Measurements from ENCODE around the gene PCBP4.

Gene PCBP4

GRCh38 chr3:52013802-52014598, 46.7 kb upstream of the PCBP4 start:
- Histone ChIP-seq H3K9me3 (ENCODE audit: insufficient read depth, low read depth, low read length) (no peaks in the 10 kb centered on the region), H3K27me3 (ENCODE audit: insufficient read depth, low read length, poor library complexity, severe bottlenecking) (no peaks in the 10 kb centered on the region), H3F3A (ENCODE audit: low read depth) (no peaks in the 10 kb centered on the region), H3K9ac (ENCODE audit: low read depth, low read length, poor library complexity, severe bottlenecking) (no peak overlapping the region), H3K4me3 (ENCODE audit: low read length, poor library complexity, severe bottlenecking) (no peak overlapping the region), H3K4me1 (ENCODE audit: insufficient read depth, low read length, poor library complexity, severe bottlenecking) (peaks cover 5% of the 10 kb centered on the region), H3K79me2 (ENCODE audit: insufficient read depth, low read length) (no peaks in the 10 kb centered on the region), H2AFZ (ENCODE audit: low read length) (peak overlapping the region; percentile 77), H4K20me1 (ENCODE audit: insufficient read depth, low read length, poor library complexity, severe bottlenecking) (no peaks in the 10 kb centered on the region), H3K4me2 (ENCODE audit: low read depth, low read length, poor library complexity, severe bottlenecking) (no peak overlapping the region), H3K36me3 (ENCODE audit: insufficient read depth, low read length) (no peaks in the 10 kb centered on the region), H3K9me2 (replicated peaks; ENCODE audit: low read depth, low read length) (no peaks in the 10 kb centered on the region)
- TF ChIP-seq EZH2phosphoT487 (IDR thresholded peaks at IDR 0.05; ENCODE audit: borderline replicate concordance) (no peak), CTCF (conservative IDR thresholded peaks at IDR 0.05; ENCODE audit: low read length) (no peak)

GRCh38 chr3:52012699-52013098, 45.4 kb upstream of the PCBP4 start:
- H3K4me2 ChIP-seq (ENCODE audit: low read depth, low read length, poor library complexity, severe bottlenecking) = no peak overlapping the region
- no peak overlapping the region for H2AFZ ChIP-seq (ENCODE audit: low read length)
- no peaks in the 10 kb centered on the region for H3K79me2 ChIP-seq (ENCODE audit: insufficient read depth, low read length)
- peaks cover 5% of the 10 kb centered on the region for H3K4me1 ChIP-seq (ENCODE audit: insufficient read depth, low read length, poor library complexity, severe bottlenecking)
- H3K4me3 ChIP-seq (ENCODE audit: low read length, poor library complexity, severe bottlenecking) = no peak overlapping the region
- TF ChIP-seq CTCF (conservative IDR thresholded peaks at IDR 0.05; ENCODE audit: low read length) (no peak), EZH2phosphoT487 (IDR thresholded peaks at IDR 0.05; ENCODE audit: borderline replicate concordance) (no peak)
- H3K9me3 ChIP-seq (ENCODE audit: insufficient read depth, low read depth, low read length) = no peaks in the 10 kb centered on the region
- no peak overlapping the region for H3K9ac ChIP-seq (ENCODE audit: low read depth, low read length, poor library complexity, severe bottlenecking)
- no peaks in the 10 kb centered on the region for H3K36me3 ChIP-seq (ENCODE audit: insufficient read depth, low read length)
- no peaks in the 10 kb centered on the region for H3F3A ChIP-seq (ENCODE audit: low read depth)
- no peaks in the 10 kb centered on the region for H3K27me3 ChIP-seq (ENCODE audit: insufficient read depth, low read length, poor library complexity, severe bottlenecking)
- H4K20me1 ChIP-seq (ENCODE audit: insufficient read depth, low read length, poor library complexity, severe bottlenecking) = no peaks in the 10 kb centered on the region
- no peaks in the 10 kb centered on the region for H3K9me2 ChIP-seq (replicated peaks; ENCODE audit: low read depth, low read length)

- Histone ChIP-seq H4K20me1 (ENCODE audit: insufficient read depth, low read length, poor library complexity, severe bottlenecking) (no peaks in the 10 kb centered on the region), H3K9me3 (ENCODE audit: insufficient read depth, low read depth, low read length) (no peaks in the 10 kb centered on the region), H3K27me3 (ENCODE audit: insufficient read depth, low read length, poor library complexity, severe bottlenecking) (no peaks in the 10 kb centered on the region), H3K9ac (ENCODE audit: low read depth, low read length, poor library complexity, severe bottlenecking) (no peak overlapping the region), H3K4me3 (ENCODE audit: low read length, poor library complexity, severe bottlenecking) (no peak overlapping the region), H3K4me2 (ENCODE audit: low read depth, low read length, poor library complexity, severe bottlenecking) (no peak overlapping the region), H3K36me3 (ENCODE audit: insufficient read depth, low read length) (no peaks in the 10 kb centered on the region), H3F3A (ENCODE audit: low read depth) (no peaks in the 10 kb centered on the region), H3K4me1 (ENCODE audit: insufficient read depth, low read length, poor library complexity, severe bottlenecking) (peaks cover 14% of the 10 kb centered on the region), H3K9me2 (replicated peaks; ENCODE audit: low read depth, low read length) (no peaks in the 10 kb centered on the region), H2AFZ (ENCODE audit: low read length) (no peak overlapping the region), H3K79me2 (ENCODE audit: insufficient read depth, low read length) (no peaks in the 10 kb centered on the region)
- no peak for TF ChIP-seq EZH2phosphoT487 (IDR thresholded peaks at IDR 0.05; ENCODE audit: borderline replicate concordance)
Observed at GRCh38 chr3:52010431-52010830, 43.2 kb upstream of the PCBP4 start.

GRCh38 chr3:52007291-52007690, 40.0 kb upstream of the PCBP4 start:
- no peaks in the 10 kb centered on the region for H3K79me2 ChIP-seq (ENCODE audit: insufficient read depth, low read length)
- no peak overlapping the region for H3K9ac ChIP-seq (ENCODE audit: low read depth, low read length, poor library complexity, severe bottlenecking)
- H3K9me2 ChIP-seq (replicated peaks; ENCODE audit: low read depth, low read length) = no peaks in the 10 kb centered on the region
- H3K4me2 ChIP-seq (ENCODE audit: low read depth, low read length, poor library complexity, severe bottlenecking) = no peak overlapping the region
- TF ChIP-seq EZH2phosphoT487 (IDR thresholded peaks at IDR 0.05; ENCODE audit: borderline replicate concordance) (no peak), CTCF (conservative IDR thresholded peaks at IDR 0.05; ENCODE audit: low read length) (no peak)
- no peak overlapping the region for H3K4me3 ChIP-seq (ENCODE audit: low read length, poor library complexity, severe bottlenecking)
- no peaks in the 10 kb centered on the region for H3K36me3 ChIP-seq (ENCODE audit: insufficient read depth, low read length)
- H2AFZ ChIP-seq (ENCODE audit: low read length) = no peak overlapping the region
- no peaks in the 10 kb centered on the region for H4K20me1 ChIP-seq (ENCODE audit: insufficient read depth, low read length, poor library complexity, severe bottlenecking)
- H3K9me3 ChIP-seq (ENCODE audit: insufficient read depth, low read depth, low read length) = no peaks in the 10 kb centered on the region
- peaks cover 15% of the 10 kb centered on the region for H3K4me1 ChIP-seq (ENCODE audit: insufficient read depth, low read length, poor library complexity, severe bottlenecking)
- H3F3A ChIP-seq (ENCODE audit: low read depth) = no peaks in the 10 kb centered on the region
- no peaks in the 10 kb centered on the region for H3K27me3 ChIP-seq (ENCODE audit: insufficient read depth, low read length, poor library complexity, severe bottlenecking)

All from Loucy (cell line).